DMS 273 (cell line): ENCODE results near the gene SLC6A5.

Experiments
- DNase-seq: peaks from one replicate; lab custom pipeline; 2025; ENCODE audit not compliant: unreplicated experiment; lab: John Stamatoyannopoulos, UW

The SLC6A5 gene

GRCh38 chr11:20596205-20597153 lies 2.9 kb upstream of the SLC6A5 start:
- peak; percentile 26 for DNase-seq

- no peak for DNase-seq
Observed at GRCh38 chr11:20597154-20597679, 2.2 kb upstream of the SLC6A5 start.

- DNase-seq, result no peak
Observed at GRCh38 chr11:20597680-20598484, 1.5 kb upstream of the SLC6A5 start.

GRCh38 chr11:20598492-20598891 lies 916 bp upstream of the SLC6A5 start:
- DNase-seq, result no peak

GRCh38 chr11:20600020-20600346 lies 575 bp downstream of the SLC6A5 start:
- DNase-seq, result no peak

- no peak for DNase-seq
Observed at GRCh38 chr11:20600551-20600950, 1.1 kb downstream of the SLC6A5 start.

GRCh38 chr11:20601221-20601914 lies 2.0 kb downstream of the SLC6A5 start:
- DNase-seq, result peak; percentile 55

GRCh38 chr11:20604295-20604803 lies 4.9 kb downstream of the SLC6A5 start:
- DNase-seq, result no peak

GRCh38 chr11:20604864-20605601 lies 5.6 kb downstream of the SLC6A5 start:
- DNase-seq, result no peak

GRCh38 chr11:20605602-20606091 lies 6.2 kb downstream of the SLC6A5 start:
- no peak for DNase-seq

- no peak for DNase-seq
Observed at GRCh38 chr11:20608934-20609333, 9.5 kb downstream of the SLC6A5 start.

- peak; percentile 89 for DNase-seq
Observed at GRCh38 chr11:20609727-20610707, 10.6 kb downstream of the SLC6A5 start.

- no peak for DNase-seq
Observed at GRCh38 chr11:20610825-20611224, 11.4 kb downstream of the SLC6A5 start.

GRCh38 chr11:20611445-20611844 lies 12.0 kb downstream of the SLC6A5 start:
- no peak for DNase-seq

GRCh38 chr11:20611892-20612291 lies 12.5 kb downstream of the SLC6A5 start:
- no peak for DNase-seq

GRCh38 chr11:20612416-20612815 lies 13.0 kb downstream of the SLC6A5 start:
- no peak for DNase-seq

GRCh38 chr11:20616920-20617319 lies 17.5 kb downstream of the SLC6A5 start:
- no peak for DNase-seq

- peak; percentile 29 for DNase-seq
Observed at GRCh38 chr11:20617346-20618005, 18.1 kb downstream of the SLC6A5 start.
